GM20000 (cell line): ENCODE data around the gene NHS.

Experiments
- DNase-seq: peaks from one replicate; pipeline ENCODE4 v3.0.0; 2012; ENCODE audit warnings: low spot score
- CTCF ChIP-seq: IDR thresholded peaks from 2 replicates; pipeline ENCODE4 v1.5.1; 2012; ENCODE audit warnings: mild to moderate bottlenecking, control low read depth; ENCODE audit errors: extremely low read depth, missing control alignments

The NHS gene

GRCh38 chrX:17719711-17720110 is 344.7 kb downstream of the NHS start:
- DNase-seq = no peak
- TF ChIP-seq CTCF = no peak

GRCh38 chrX:17721715-17722114 is 346.7 kb downstream of the NHS start:
- no peak for DNase-seq
- no peak for TF ChIP-seq CTCF

GRCh38 chrX:17725181-17725580 is 350.2 kb downstream of the NHS start:
- DNase-seq = no peak
- TF ChIP-seq CTCF = no peak

GRCh38 chrX:17732138-17732783 is 357.3 kb downstream of the NHS start:
- DNase-seq = no peak
- TF ChIP-seq CTCF = no peak

- DNase-seq = no peak
- TF ChIP-seq CTCF = no peak
These were observed 360.4 kb downstream of the NHS start for GRCh38 chrX:17735406-17735805.

GRCh38 chrX:17736478-17736855 is 361.5 kb downstream of the NHS start:
- DNase-seq = no peak

More at GRCh38 chrX:17736478-17736855, 361.5 kb downstream of the NHS start:
- no peak for TF ChIP-seq CTCF
